DND-41 (cell line): ENCODE measurements around the gene GK.

Source experiments
- ATAC-seq: fragments of 200-7000 bp; cut with Tn5 transposase; 3 replicates; pipeline ENCODE4 v1.9.1; 2021; ENCODE audit warnings: low read depth; ENCODE audit not compliant: insufficient read depth
- DNase-seq: peaks from one replicate; pipeline ENCODE4 v3.0.0-alpha.2; 2020
- H2AFZ ChIP-seq: 2 replicates; pipeline ENCODE4 v1.6.0; 2012; ENCODE audit warnings: low read depth, low read length
- H3K27ac ChIP-seq: 2 replicates; pipeline ENCODE4 v1.5.1; 2012; ENCODE audit warnings: low read length, inconsistent platforms
- H3K27me3 ChIP-seq: fragments of 200-600 bp; sonication (generic); 2 replicates; pipeline ENCODE4 v1.6.0; 2012; ENCODE audit warnings: low read length, mild to moderate bottlenecking, inconsistent platforms; ENCODE audit not compliant: insufficient read depth, poor library complexity
- H3K36me3 ChIP-seq: 2 replicates; pipeline ENCODE4 v1.5.1; 2012; ENCODE audit warnings: low read length, inconsistent platforms; ENCODE audit not compliant: insufficient read depth
- H3K4me1 ChIP-seq: 2 replicates; pipeline ENCODE4 v1.5.1; 2012; ENCODE audit warnings: mild to moderate bottlenecking, low read length; ENCODE audit not compliant: insufficient read depth
- H3K4me2 ChIP-seq: 2 replicates; pipeline ENCODE4 v1.6.0; 2012; ENCODE audit warnings: mild to moderate bottlenecking, moderate library complexity, low read length, inconsistent platforms; ENCODE audit not compliant: insufficient read depth
- H3K4me3 ChIP-seq, 2 experiments: fragments of 200-600 bp in 1 of 2; shearing (Covaris generic) in 1 of 2; 2 replicates each; pipeline ENCODE4 v1.5.1; 2012 to 2016; ENCODE audit warnings: inconsistent platforms in 2 of 2, low read length in 2 of 2, mild to moderate bottlenecking in 2 of 2, low read depth in 1 of 2, moderate library complexity in 1 of 2
- H3K79me2 ChIP-seq: 2 replicates; pipeline ENCODE4 v1.6.0; 2012; ENCODE audit warnings: low read length, inconsistent platforms; ENCODE audit not compliant: insufficient read depth
- H3K9ac ChIP-seq: 2 replicates; pipeline ENCODE4 v1.6.0; 2012; ENCODE audit warnings: low read depth, mild to moderate bottlenecking, inconsistent platforms, low read length, moderate library complexity
- H3K9me3 ChIP-seq: 2 replicates; pipeline ENCODE4 v1.5.1; 2012; ENCODE audit warnings: low read length, moderate library complexity, mild to moderate bottlenecking, inconsistent platforms; ENCODE audit not compliant: insufficient read depth, severe bottlenecking
- H4K20me1 ChIP-seq: 2 replicates; pipeline ENCODE4 v1.6.0; 2012; ENCODE audit warnings: low read length; ENCODE audit not compliant: insufficient read depth
- EZH2 ChIP-seq: IDR thresholded peaks from 3 replicates; pipeline ENCODE4 v1.6.1; 2012; ENCODE audit warnings: borderline replicate concordance, low read depth, mild to moderate bottlenecking, moderate library complexity, low read length, inconsistent platforms; ENCODE audit not compliant: severe bottlenecking
- TF ChIP-seq, protein P1 (sequence below): IDR thresholded peaks from 2 replicates; pipeline ENCODE4 v1.5.1; 2012; ENCODE audit warnings: borderline replicate concordance, low read length, moderate library complexity, mild to moderate bottlenecking; ENCODE audit not compliant: poor library complexity, severe bottlenecking; ENCODE audit errors: extremely low read depth

The GK gene

DNA sequence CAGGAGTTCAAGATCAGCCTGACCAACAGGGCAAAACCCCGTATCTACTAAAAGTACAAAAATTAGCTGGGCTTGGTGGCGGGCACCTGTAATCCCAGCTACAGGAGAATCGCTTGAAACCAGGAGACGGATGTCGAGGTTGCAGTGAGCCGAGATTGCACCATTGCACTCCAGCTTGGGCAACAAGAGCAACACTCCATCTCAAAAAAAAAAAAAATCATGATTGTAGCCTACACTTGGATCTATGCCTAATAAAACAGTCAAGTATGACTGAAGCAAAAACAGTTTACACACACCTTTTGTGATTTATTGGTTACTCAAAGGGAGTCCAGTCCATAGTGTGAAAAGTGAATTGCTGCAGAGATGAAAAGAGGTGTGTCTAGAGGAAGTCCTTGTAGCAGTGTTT, 41.0 kb upstream of the GK start:
- no peak for DNase-seq
- no peak overlapping the region for H3K9ac ChIP-seq

DNA sequence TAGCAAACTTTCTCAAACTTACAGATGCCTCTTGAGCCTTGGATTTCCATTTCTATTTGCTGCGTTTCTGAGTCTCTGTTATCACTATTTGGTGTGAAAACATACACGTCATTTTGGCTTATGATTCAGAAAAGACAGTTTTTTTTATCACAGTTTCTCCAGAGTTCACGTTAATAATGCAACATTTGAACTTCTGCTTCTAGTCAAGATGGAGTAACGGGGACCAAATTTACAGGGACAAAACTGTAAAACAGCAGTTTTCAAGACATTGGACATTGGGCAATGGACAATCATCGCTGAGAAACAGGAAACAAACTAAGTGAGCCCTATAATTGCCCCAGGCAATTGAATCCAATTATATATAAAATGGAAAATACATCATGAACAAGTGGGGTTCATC, 39.5 kb upstream of the GK start:
- no peak overlapping the region for H3K4me3 ChIP-seq
- TF ChIP-seq, protein P1, sequence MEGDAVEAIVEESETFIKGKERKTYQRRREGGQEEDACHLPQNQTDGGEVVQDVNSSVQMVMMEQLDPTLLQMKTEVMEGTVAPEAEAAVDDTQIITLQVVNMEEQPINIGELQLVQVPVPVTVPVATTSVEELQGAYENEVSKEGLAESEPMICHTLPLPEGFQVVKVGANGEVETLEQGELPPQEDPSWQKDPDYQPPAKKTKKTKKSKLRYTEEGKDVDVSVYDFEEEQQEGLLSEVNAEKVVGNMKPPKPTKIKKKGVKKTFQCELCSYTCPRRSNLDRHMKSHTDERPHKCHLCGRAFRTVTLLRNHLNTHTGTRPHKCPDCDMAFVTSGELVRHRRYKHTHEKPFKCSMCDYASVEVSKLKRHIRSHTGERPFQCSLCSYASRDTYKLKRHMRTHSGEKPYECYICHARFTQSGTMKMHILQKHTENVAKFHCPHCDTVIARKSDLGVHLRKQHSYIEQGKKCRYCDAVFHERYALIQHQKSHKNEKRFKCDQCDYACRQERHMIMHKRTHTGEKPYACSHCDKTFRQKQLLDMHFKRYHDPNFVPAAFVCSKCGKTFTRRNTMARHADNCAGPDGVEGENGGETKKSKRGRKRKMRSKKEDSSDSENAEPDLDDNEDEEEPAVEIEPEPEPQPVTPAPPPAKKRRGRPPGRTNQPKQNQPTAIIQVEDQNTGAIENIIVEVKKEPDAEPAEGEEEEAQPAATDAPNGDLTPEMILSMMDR = no peak
- TF ChIP-seq EZH2 = no peak
- no peak for DNase-seq
- H3K27ac ChIP-seq = no peak overlapping the region
- no peaks in the 10 kb centered on the region for H3K79me2 ChIP-seq
- no peak for ATAC-seq
- H3K4me1 ChIP-seq = no peaks in the 10 kb centered on the region
- H3K9me3 ChIP-seq = no peaks in the 10 kb centered on the region
- H3K27me3 ChIP-seq = no peaks in the 10 kb centered on the region
- H4K20me1 ChIP-seq = no peaks in the 10 kb centered on the region
- H3K36me3 ChIP-seq = no peaks in the 10 kb centered on the region
- H2AFZ ChIP-seq = no peak overlapping the region
- H3K4me2 ChIP-seq = no peak overlapping the region
- H3K9ac ChIP-seq = no peak overlapping the region

More for the DNA sequence above, 41.0 kb upstream of the GK start:
- Histone ChIP-seq H3K27ac (no peak overlapping the region), H3K36me3 (no peaks in the 10 kb centered on the region), H3K79me2 (no peaks in the 10 kb centered on the region), H4K20me1 (no peaks in the 10 kb centered on the region), H3K4me3 (no peak overlapping the region), H2AFZ (no peak overlapping the region), H3K4me2 (no peak overlapping the region), H3K9me3 (no peaks in the 10 kb centered on the region), H3K27me3 (no peaks in the 10 kb centered on the region), H3K4me1 (no peaks in the 10 kb centered on the region)
- no peak for ATAC-seq
- TF ChIP-seq, protein P1 = no peak
- no peak for TF ChIP-seq EZH2

- no peaks in the 10 kb centered on the region for H3K79me2 ChIP-seq
- ATAC-seq = no peak
Observed at GRCh38 chrX:30615229-30615628, 38.0 kb upstream of the GK start.

More at GRCh38 chrX:30615229-30615628, 38.0 kb upstream of the GK start:
- Histone ChIP-seq H2AFZ (no peak overlapping the region), H4K20me1 (no peaks in the 10 kb centered on the region), H3K27ac (no peak overlapping the region), H3K9me3 (no peaks in the 10 kb centered on the region), H3K4me3 (no peak overlapping the region), H3K9ac (no peak overlapping the region), H3K36me3 (no peaks in the 10 kb centered on the region), H3K4me1 (no peaks in the 10 kb centered on the region), H3K27me3 (no peaks in the 10 kb centered on the region), H3K4me2 (no peak overlapping the region)
- TF ChIP-seq, protein P1 = no peak
- TF ChIP-seq EZH2 = no peak
- DNase-seq = no peak
